Measurements from ENCODE around the gene PTX4.

DNA sequence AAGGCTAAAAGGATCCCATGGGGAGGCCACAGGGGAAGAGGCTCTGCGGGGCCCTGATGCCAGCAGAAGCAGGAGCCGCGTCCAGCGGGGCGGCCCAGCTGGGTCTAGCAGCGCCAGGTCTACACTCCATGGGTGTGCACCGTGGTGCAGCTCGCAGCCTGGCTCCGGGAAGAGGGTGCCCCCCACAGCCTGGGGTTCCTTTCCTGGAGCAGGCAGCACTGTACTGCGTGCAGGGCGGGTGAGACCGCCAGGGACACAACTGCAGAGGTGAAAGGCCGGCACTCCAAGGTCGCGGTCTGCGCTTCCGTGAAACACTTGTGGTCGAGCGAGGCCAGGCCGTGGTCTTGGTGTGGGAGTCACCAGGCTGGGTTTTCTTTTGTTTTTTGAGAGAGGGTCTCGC is 37.9 kb downstream of the PTX4 start:
- TF ChIP-seq, protein P1, sequence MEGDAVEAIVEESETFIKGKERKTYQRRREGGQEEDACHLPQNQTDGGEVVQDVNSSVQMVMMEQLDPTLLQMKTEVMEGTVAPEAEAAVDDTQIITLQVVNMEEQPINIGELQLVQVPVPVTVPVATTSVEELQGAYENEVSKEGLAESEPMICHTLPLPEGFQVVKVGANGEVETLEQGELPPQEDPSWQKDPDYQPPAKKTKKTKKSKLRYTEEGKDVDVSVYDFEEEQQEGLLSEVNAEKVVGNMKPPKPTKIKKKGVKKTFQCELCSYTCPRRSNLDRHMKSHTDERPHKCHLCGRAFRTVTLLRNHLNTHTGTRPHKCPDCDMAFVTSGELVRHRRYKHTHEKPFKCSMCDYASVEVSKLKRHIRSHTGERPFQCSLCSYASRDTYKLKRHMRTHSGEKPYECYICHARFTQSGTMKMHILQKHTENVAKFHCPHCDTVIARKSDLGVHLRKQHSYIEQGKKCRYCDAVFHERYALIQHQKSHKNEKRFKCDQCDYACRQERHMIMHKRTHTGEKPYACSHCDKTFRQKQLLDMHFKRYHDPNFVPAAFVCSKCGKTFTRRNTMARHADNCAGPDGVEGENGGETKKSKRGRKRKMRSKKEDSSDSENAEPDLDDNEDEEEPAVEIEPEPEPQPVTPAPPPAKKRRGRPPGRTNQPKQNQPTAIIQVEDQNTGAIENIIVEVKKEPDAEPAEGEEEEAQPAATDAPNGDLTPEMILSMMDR (IDR thresholded peaks at IDR 0.05), result no peak
- no peak for TF ChIP-seq EP300 (IDR thresholded peaks at IDR 0.05)
- no peak for TF ChIP-seq POLR2AphosphoS5 (IDR thresholded peaks at IDR 0.05)

Measured in gastroesophageal sphincter (tissue), 3 donors.